GM23338 (cell line): ENCODE results near the gene FCER1G. TPM values are rescaled to one million over a fixed set of nuclear protein-coding genes. Genes with fewer than 3 reads are reported as not detected.

ENCODE experiments used
- ATAC-seq: fragments of 200-7000 bp; cut with Tn5 transposase; 3 replicates; pipeline ENCODE4 v1.9.1; 2020
- DNase-seq: peaks from one replicate; pipeline ENCODE4 v3.0.0-alpha.2; 2015; ENCODE audit warnings: low spot score
- H2AFZ ChIP-seq: fragments of 200-600 bp; sonication (generic); 2 replicates; pipeline ENCODE4 v1.8.0; 2016; ENCODE audit warnings: antibody characterized with exemption, mild to moderate bottlenecking, moderate library complexity
- H3F3A ChIP-seq: fragments of 200-600 bp; sonication (generic); replicated peaks from 2 replicates; pipeline ENCODE4 v1.8.0; 2017; ENCODE audit warnings: antibody characterized with exemption, mixed run types, low read depth
- H3K27ac ChIP-seq: fragments of 200-600 bp; sonication (generic); 2 replicates; pipeline ENCODE4 v1.6.1; 2016; ENCODE audit warnings: low read depth
- H3K27me3 ChIP-seq: fragments of 200-600 bp; sonication (generic); 2 replicates; pipeline ENCODE4 v1.8.0; 2016; ENCODE audit warnings: mild to moderate bottlenecking, mixed run types, moderate library complexity; ENCODE audit not compliant: insufficient read depth
- H3K36me3 ChIP-seq: fragments of 200-600 bp; sonication (generic); 2 replicates; pipeline ENCODE4 v1.8.0; 2016; ENCODE audit warnings: mild to moderate bottlenecking; ENCODE audit not compliant: insufficient read depth
- H3K4me1 ChIP-seq: fragments of 200-600 bp; sonication (generic); 2 replicates; pipeline ENCODE4 v1.8.0; 2016; ENCODE audit warnings: mild to moderate bottlenecking, moderate library complexity; ENCODE audit not compliant: insufficient read depth
- H3K4me2 ChIP-seq: fragments of 200-600 bp; sonication (generic); 2 replicates; pipeline ENCODE4 v1.7.1; 2017; ENCODE audit warnings: mixed run types
- H3K4me3 ChIP-seq: fragments of 200-600 bp; sonication (generic); 2 replicates; pipeline ENCODE4 v1.6.1; 2016; ENCODE audit warnings: mixed run types
- H3K79me2 ChIP-seq: fragments of 200-600 bp; sonication (generic); replicated peaks from 2 replicates; pipeline ENCODE4 v1.8.0; 2017; ENCODE audit warnings: mild to moderate bottlenecking; ENCODE audit not compliant: insufficient read depth
- H3K9me2 ChIP-seq: fragments of 200-600 bp; sonication (generic); 2 replicates; pipeline ENCODE4 v1.8.0; 2017; ENCODE audit not compliant: insufficient read depth
- H4K20me1 ChIP-seq: fragments of 200-600 bp; sonication (generic); replicated peaks from 2 replicates; pipeline ENCODE4 v1.8.0; 2017; ENCODE audit warnings: mild to moderate bottlenecking; ENCODE audit not compliant: insufficient read depth
- H3K27ac Mint-ChIP-seq: 2 replicates; pipeline ENCODE4 v1.8.0; 2020; ENCODE audit warnings: inconsistent platforms, mild to moderate bottlenecking, moderate library complexity, mixed read lengths
- H3K27me3 Mint-ChIP-seq: 3 replicates; pipeline ENCODE4 v1.8.0; 2022; ENCODE audit warnings: low read depth, mild to moderate bottlenecking, moderate library complexity, mixed read lengths, inconsistent platforms; ENCODE audit not compliant: insufficient read depth, poor library complexity
- H3K36me3 Mint-ChIP-seq: 3 replicates; pipeline ENCODE4 v1.8.0; 2021; ENCODE audit warnings: low read depth, mild to moderate bottlenecking, inconsistent platforms, moderate library complexity, mixed read lengths
- H3K4me1 Mint-ChIP-seq: 3 replicates; pipeline ENCODE4 v1.8.0; 2020; ENCODE audit warnings: mild to moderate bottlenecking, inconsistent platforms, mixed read lengths
- H3K4me3 Mint-ChIP-seq: 3 replicates; pipeline ENCODE4 v1.8.0; 2021; ENCODE audit warnings: moderate library complexity, mild to moderate bottlenecking, inconsistent platforms, mixed read lengths
- H3K9me3 Mint-ChIP-seq: 3 replicates; pipeline ENCODE4 v1.8.0; 2020; ENCODE audit warnings: moderate library complexity, mild to moderate bottlenecking, inconsistent platforms, mixed read lengths
- CTCF ChIP-seq, 2 experiments: fragments of 200-600 bp in 1 of 2; sonication (generic) in 1 of 2; conservative IDR thresholded peaks; 2 replicates each; pipeline versions ENCODE4 v1.5.1 to v1.6.1; 2016 to 2017; ENCODE audit warnings: antibody characterized with exemption in 2 of 2, low read depth in 2 of 2, mild to moderate bottlenecking in 2 of 2, moderate library complexity in 1 of 2
- ETS1 ChIP-seq: IDR thresholded peaks from 2 replicates; pipeline ENCODE4 v1.6.1; 2016; ENCODE audit warnings: antibody characterized with exemption
- EZH2phosphoT487 ChIP-seq: fragments of 200-600 bp; sonication (generic); IDR thresholded peaks from one replicate; pipeline ENCODE4 v1.8.1; 2018; ENCODE audit warnings: antibody characterized with exemption; ENCODE audit not compliant: unreplicated experiment
- NANOG ChIP-seq: IDR thresholded peaks from 2 replicates; pipeline ENCODE4 v1.6.1; 2016; ENCODE audit warnings: antibody characterized with exemption, borderline replicate concordance
- REST ChIP-seq: IDR thresholded peaks from one replicate; pipeline ENCODE4 v1.6.1; 2018; ENCODE audit warnings: antibody characterized with exemption; ENCODE audit not compliant: unreplicated experiment
- polyA plus RNA-seq: library from polyadenylated mRNA; unstranded; fragments of >200 nt; fragmentation: Nextera tagmentation; extraction: Ambion mirVana; gene quantifications from 2 replicates; pipeline ENCODE4 v1.2.1, GENCODE V29; 2016
- total RNA-seq: library from RNA; depleted of rRNA; stranded (reverse); fragments of >200 nt; shearing (Covaris generic); gene quantifications from 2 replicates; pipeline ENCODE4 v1.2.3, GENCODE V29; 2014

The FCER1G gene
- total and polyA plus RNA-seq, 2 experiments from 2014 or later: 1.1 TPM; not detected in 1

- Mint-ChIP-seq H3K27me3 (peaks cover 8% of the 10 kb centered on the region), H3K9me3 (no peaks in the 10 kb centered on the region), H3K36me3 (no peaks in the 10 kb centered on the region), H3K4me3 (no peak overlapping the region), H3K4me1 (peaks cover 4% of the 10 kb centered on the region), H3K27ac (no peak overlapping the region)
- Histone ChIP-seq H3K4me1 (peaks cover 2% of the 10 kb centered on the region; the same call in 1 of the 2 replicates), H3K27me3 (no peaks in the 10 kb centered on the region), H2AFZ (no peak overlapping the region), H3K4me2 (no peak overlapping the region), H3K9me2 (no peaks in the 10 kb centered on the region), H3K36me3 (no peaks in the 10 kb centered on the region), H3K4me3 (no peak overlapping the region), H3K79me2 (no peaks in the 10 kb centered on the region), H3F3A (0 out of 2 replicates have a peak, but pooled peaks cover 1% of the 10 kb centered on the region), H4K20me1 (no peaks in the 10 kb centered on the region), H3K27ac (no peak overlapping the region)
- TF ChIP-seq CTCF (conservative IDR thresholded peaks at IDR 0.05; ENCODE audit: low read depth in 2 of 2) (no peak), ETS1 (no peak)
- DNase-seq (no peak), ATAC-seq (no peak)
Measured at GRCh38 chr1:161185732-161186311, 29.3 kb upstream of the FCER1G start.

GRCh38 chr1:161187311-161187710, 27.8 kb upstream of the FCER1G start:
- DNase-seq (no peak), ATAC-seq (no peak)
- 0 out of 2 replicates have a peak, but pooled peaks cover 3% of the 10 kb centered on the region for H3F3A ChIP-seq
- TF ChIP-seq NANOG (no peak), EZH2phosphoT487 (no peak), CTCF (conservative IDR thresholded peaks at IDR 0.05; ENCODE audit: low read depth in 2 of 2) (no peak), REST (no peak)
- H4K20me1 ChIP-seq: no peaks in the 10 kb centered on the region
- Mint-ChIP-seq H3K36me3 (peaks cover 8% of the 10 kb centered on the region; the same call in 2 of the 3 replicates), H3K4me3 (no peak overlapping the region), H3K27ac (no peak overlapping the region), H3K27me3 (peaks cover 8% of the 10 kb centered on the region), H3K9me3 (no peaks in the 10 kb centered on the region), H3K4me1 (peaks cover 7% of the 10 kb centered on the region)
- H3K79me2 ChIP-seq: no peaks in the 10 kb centered on the region
- H3K4me3 ChIP-seq: no peak overlapping the region
- no peaks in the 10 kb centered on the region for H3K9me2 ChIP-seq
- H2AFZ ChIP-seq: no peak overlapping the region
- no peaks in the 10 kb centered on the region for H3K27me3 ChIP-seq
- no peaks in the 10 kb centered on the region for H3K36me3 ChIP-seq
- no peak overlapping the region for H3K27ac ChIP-seq
- peaks cover 2% of the 10 kb centered on the region; the same call in 1 of the 2 replicates for H3K4me1 ChIP-seq
- no peak overlapping the region for H3K4me2 ChIP-seq
